Astrocyte (in vitro differentiated cells and primary cell): ENCODE measurements around the gene WDR64.

ENCODE experiments used
- CTCF ChIP-seq: IDR thresholded peaks from 2 replicates; pipeline ENCODE4 v1.5.1; 2011; ENCODE audit warnings: low read depth, mild to moderate bottlenecking, inconsistent platforms, low read length, moderate library complexity; ENCODE audit not compliant: insufficient read depth
- EZH2 ChIP-seq: IDR thresholded peaks from 2 replicates; pipeline ENCODE4 v1.6.1; 2012; ENCODE audit warnings: mild to moderate bottlenecking, low read length, inconsistent platforms; ENCODE audit not compliant: insufficient read depth

- TF ChIP-seq CTCF, result no peak
- no peak for TF ChIP-seq EZH2
Measured at GRCh38 chr1:241838897-241839296, 186.8 kb downstream of the WDR64 start.
